ENCODE results near the gene OR51T1.

Gene OR51T1

DNA sequence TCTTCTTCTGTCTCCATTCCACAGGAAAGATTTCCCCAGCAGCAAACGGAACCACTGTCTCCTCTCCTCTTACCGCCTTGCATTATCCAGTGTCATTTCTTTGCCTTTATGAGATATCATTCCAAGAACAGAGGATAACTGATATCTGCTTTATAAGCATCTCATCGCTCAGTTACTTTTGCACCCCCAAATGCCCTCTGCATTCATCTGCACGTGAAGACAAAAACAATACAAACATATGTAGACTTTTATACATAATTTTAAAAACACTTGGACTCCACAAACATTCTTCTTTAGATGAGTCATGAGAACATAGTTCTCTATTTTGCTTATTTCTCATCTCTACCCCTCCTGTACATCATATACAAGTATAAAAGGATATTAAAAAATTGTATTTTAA lies 512 bp upstream of the OR51T1 start:
- Histone ChIP-seq H3K27ac (replicated peaks) (no peak overlapping the region), H3K4me3 (replicated peaks; ENCODE audit: insufficient read depth, low read length) (no peak overlapping the region), H3K27me3 (ENCODE audit: insufficient read depth, poor library complexity, severe bottlenecking) (no peaks in the 10 kb centered on the region)
- no peak for DNase-seq (ENCODE audit: low read depth in 1 of 2, low spot score in 1 of 2)
- TF ChIP-seq SPI1 (IDR thresholded peaks at IDR 0.05; ENCODE audit: borderline replicate concordance, low read depth) (no peak), POLR2AphosphoS5 (IDR thresholded peaks at IDR 0.05; ENCODE audit: low read depth) (no peak), GABPA (IDR thresholded peaks at IDR 0.05; ENCODE audit: low read depth) (no peak)
- TF ChIP-seq, protein P1, sequence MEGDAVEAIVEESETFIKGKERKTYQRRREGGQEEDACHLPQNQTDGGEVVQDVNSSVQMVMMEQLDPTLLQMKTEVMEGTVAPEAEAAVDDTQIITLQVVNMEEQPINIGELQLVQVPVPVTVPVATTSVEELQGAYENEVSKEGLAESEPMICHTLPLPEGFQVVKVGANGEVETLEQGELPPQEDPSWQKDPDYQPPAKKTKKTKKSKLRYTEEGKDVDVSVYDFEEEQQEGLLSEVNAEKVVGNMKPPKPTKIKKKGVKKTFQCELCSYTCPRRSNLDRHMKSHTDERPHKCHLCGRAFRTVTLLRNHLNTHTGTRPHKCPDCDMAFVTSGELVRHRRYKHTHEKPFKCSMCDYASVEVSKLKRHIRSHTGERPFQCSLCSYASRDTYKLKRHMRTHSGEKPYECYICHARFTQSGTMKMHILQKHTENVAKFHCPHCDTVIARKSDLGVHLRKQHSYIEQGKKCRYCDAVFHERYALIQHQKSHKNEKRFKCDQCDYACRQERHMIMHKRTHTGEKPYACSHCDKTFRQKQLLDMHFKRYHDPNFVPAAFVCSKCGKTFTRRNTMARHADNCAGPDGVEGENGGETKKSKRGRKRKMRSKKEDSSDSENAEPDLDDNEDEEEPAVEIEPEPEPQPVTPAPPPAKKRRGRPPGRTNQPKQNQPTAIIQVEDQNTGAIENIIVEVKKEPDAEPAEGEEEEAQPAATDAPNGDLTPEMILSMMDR (IDR thresholded peaks at IDR 0.05; ENCODE audit: insufficient read depth, low read length), result no peak
- TF ChIP-seq, protein P2, sequence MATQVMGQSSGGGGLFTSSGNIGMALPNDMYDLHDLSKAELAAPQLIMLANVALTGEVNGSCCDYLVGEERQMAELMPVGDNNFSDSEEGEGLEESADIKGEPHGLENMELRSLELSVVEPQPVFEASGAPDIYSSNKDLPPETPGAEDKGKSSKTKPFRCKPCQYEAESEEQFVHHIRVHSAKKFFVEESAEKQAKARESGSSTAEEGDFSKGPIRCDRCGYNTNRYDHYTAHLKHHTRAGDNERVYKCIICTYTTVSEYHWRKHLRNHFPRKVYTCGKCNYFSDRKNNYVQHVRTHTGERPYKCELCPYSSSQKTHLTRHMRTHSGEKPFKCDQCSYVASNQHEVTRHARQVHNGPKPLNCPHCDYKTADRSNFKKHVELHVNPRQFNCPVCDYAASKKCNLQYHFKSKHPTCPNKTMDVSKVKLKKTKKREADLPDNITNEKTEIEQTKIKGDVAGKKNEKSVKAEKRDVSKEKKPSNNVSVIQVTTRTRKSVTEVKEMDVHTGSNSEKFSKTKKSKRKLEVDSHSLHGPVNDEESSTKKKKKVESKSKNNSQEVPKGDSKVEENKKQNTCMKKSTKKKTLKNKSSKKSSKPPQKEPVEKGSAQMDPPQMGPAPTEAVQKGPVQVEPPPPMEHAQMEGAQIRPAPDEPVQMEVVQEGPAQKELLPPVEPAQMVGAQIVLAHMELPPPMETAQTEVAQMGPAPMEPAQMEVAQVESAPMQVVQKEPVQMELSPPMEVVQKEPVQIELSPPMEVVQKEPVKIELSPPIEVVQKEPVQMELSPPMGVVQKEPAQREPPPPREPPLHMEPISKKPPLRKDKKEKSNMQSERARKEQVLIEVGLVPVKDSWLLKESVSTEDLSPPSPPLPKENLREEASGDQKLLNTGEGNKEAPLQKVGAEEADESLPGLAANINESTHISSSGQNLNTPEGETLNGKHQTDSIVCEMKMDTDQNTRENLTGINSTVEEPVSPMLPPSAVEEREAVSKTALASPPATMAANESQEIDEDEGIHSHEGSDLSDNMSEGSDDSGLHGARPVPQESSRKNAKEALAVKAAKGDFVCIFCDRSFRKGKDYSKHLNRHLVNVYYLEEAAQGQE (IDR thresholded peaks at IDR 0.05; ENCODE audit: insufficient replicate concordance, low read depth), result no peak

DNA sequence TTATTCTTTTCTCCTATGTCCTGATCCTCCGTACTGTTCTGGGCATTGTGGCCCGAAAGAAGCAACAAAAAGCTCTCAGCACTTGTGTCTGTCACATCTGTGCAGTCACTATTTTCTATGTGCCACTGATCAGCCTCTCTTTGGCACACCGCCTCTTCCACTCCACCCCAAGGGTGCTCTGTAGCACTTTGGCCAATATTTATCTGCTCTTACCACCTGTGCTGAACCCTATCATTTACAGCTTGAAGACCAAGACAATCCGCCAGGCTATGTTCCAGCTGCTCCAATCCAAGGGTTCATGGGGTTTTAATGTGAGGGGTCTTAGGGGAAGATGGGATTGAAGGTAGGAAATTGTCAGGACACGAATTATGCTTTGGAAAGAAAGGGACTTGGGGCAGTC lies 843 bp downstream of the OR51T1 start:
- Histone ChIP-seq H3K27ac (replicated peaks) (no peak overlapping the region), H3K4me3 (replicated peaks; ENCODE audit: insufficient read depth, low read length) (no peak overlapping the region), H3K27me3 (ENCODE audit: insufficient read depth, poor library complexity, severe bottlenecking) (no peaks in the 10 kb centered on the region)
- no peak for DNase-seq (ENCODE audit: low read depth in 1 of 2, low spot score in 1 of 2)
- TF ChIP-seq GABPA (IDR thresholded peaks at IDR 0.05; ENCODE audit: low read depth) (no peak), POLR2AphosphoS5 (IDR thresholded peaks at IDR 0.05; ENCODE audit: low read depth) (no peak)
- TF ChIP-seq, protein P2 (IDR thresholded peaks at IDR 0.05; ENCODE audit: insufficient replicate concordance, low read depth), result no peak
- TF ChIP-seq, protein P1 (IDR thresholded peaks at IDR 0.05; ENCODE audit: insufficient read depth, low read length), result no peak

DNA sequence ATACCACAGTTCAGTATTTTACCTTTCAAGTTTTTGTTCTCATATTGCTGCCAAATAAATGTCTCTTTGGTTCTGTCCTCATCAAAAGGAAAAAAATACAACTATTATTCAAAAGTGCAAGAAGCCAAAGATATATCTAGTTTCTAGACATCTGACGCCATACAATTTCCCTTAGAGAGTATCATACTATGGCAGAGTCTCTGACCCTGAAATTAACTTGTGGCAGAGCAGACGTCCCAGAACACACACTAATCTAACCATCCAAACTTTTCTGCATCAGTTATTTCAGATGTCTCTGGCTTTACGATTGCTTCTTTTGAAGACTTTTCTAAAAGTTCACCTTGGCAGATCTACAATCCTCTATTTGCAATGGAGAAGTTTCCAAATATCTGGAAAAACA lies 2.7 kb downstream of the OR51T1 start:
- no peak overlapping the region for H3K27ac ChIP-seq (replicated peaks)
- H3K4me3 ChIP-seq (replicated peaks; ENCODE audit: insufficient read depth, low read length), result no peak overlapping the region
- no peak for DNase-seq (ENCODE audit: low read depth in 1 of 2, low spot score in 1 of 2)
- H3K27me3 ChIP-seq (ENCODE audit: insufficient read depth, poor library complexity, severe bottlenecking), result no peaks in the 10 kb centered on the region
- no peak for TF ChIP-seq SPI1 (IDR thresholded peaks at IDR 0.05; ENCODE audit: borderline replicate concordance, low read depth)
- no peak for TF ChIP-seq GABPA (IDR thresholded peaks at IDR 0.05; ENCODE audit: low read depth)
- no peak for TF ChIP-seq POLR2AphosphoS5 (IDR thresholded peaks at IDR 0.05; ENCODE audit: low read depth)
- TF ChIP-seq, protein P2 (IDR thresholded peaks at IDR 0.05; ENCODE audit: insufficient replicate concordance, low read depth), result no peak
- TF ChIP-seq, protein P1 (IDR thresholded peaks at IDR 0.05; ENCODE audit: insufficient read depth, low read length), result no peak
